Testis (tissue), 3 donors: ENCODE data around the gene NCOR1. TPM values are rescaled to one million over a fixed set of nuclear protein-coding genes. Genes with fewer than 3 reads are reported as not detected.

Experiments used
- DNase-seq: peaks from one replicate; pipeline ENCODE4 v3.0.0-alpha.2; 2019
- H3K27ac ChIP-seq, 2 donors: fragments of 200-600 bp; sonication (generic); one replicate each; pipeline ENCODE4 v1.5.1; 2019
- H3K27me3 ChIP-seq: fragments of 200-600 bp; sonication (generic); one replicate; pipeline ENCODE4 v1.5.1; 2019
- H3K36me3 ChIP-seq: fragments of 200-600 bp; sonication (generic); one replicate; pipeline ENCODE4 v1.5.1; 2017; ENCODE audit warnings: low read depth; ENCODE audit errors: missing control alignments
- H3K4me1 ChIP-seq: fragments of 200-600 bp; sonication (generic); one replicate; pipeline ENCODE4 v1.5.1; 2019
- H3K4me3 ChIP-seq, 2 donors: fragments of 200-600 bp; sonication (generic); one replicate each; pipeline ENCODE4 v1.5.1; 2017 to 2019
- H3K9me3 ChIP-seq: fragments of 200-600 bp; sonication (generic); one replicate; pipeline ENCODE4 v1.5.1; 2017
- POLR2A ChIP-seq: fragments of 450-650 bp; IDR thresholded peaks from one replicate; pipeline ENCODE4 v1.6.1; 2017; ENCODE audit warnings: antibody characterized with exemption, mild to moderate bottlenecking, moderate library complexity
- WGBS, 2 donors: methylation state at CpG; one replicate each; pipeline ENCODE4 v1.1.5; 2018; 5-methylcytosine and 5-hydroxymethylcytosine counted together
- intact Hi-C: fragments of 100-400 bp; cut with DNase I; formaldehyde crosslinking; loops from one replicate; pipeline ENCODE4 v1.15.1; 2023; ENCODE audit warnings: low total_unique reads
- polyA plus RNA-seq: library from polyadenylated mRNA; stranded (reverse); fragments of 350-450 nt; fragmentation: Illumina TruSeq; extraction: RNeasy Lipid Tissue Mini Kit (QIAGEN cat#74804); gene quantifications from one replicate; pipeline ENCODE4 v1.2.3, GENCODE V29; 2014; ENCODE audit warnings: low read depth, low replicate concordance; ENCODE audit not compliant: insufficient read depth
- total RNA-seq, 2 donors: library from RNA; depleted of rRNA; stranded (reverse); fragments of >200 nt; gene quantifications; one replicate each; pipeline ENCODE4 v1.2.3, GENCODE V29; 2016
- TF ChIP-seq, protein P1 (sequence below), 3 experiments: fragments of 450-650 bp in 2 of 3; fragments of 200-600 bp in 1 of 3; sonication (generic) in 1 of 3; IDR thresholded peaks; one replicate each; pipeline ENCODE4 v1.5.1; 2016 to 2019; ENCODE audit warnings: antibody characterized with exemption in 3 of 3, mild to moderate bottlenecking in 2 of 3, moderate library complexity in 1 of 3

Gene NCOR1
- total and polyA plus RNA-seq, 3 donors from 2014 or later, result 88.6 to 281 (median 270) TPM

DNA sequence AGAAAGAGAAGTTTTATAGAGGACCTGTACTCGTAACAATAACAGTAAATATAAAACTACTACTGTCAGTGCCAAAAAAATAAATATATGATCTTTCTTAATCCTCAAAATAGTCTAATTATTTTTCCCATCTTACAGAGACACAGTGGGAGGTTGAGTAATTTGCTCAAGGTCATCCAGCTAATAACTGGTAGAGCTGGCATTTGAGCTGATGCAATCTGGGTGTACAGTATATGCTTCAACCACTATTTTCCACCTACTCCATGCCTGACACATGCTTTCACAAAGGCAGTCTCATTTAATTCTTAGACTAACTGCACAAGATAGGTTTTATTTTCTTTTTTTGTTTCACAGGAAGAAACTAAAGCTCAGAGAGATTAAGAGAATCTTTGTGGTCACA, 35.3 kb upstream of the NCOR1 start:
- Histone ChIP-seq H3K36me3 (no peaks in the 10 kb centered on the region), H3K27me3 (no peaks in the 10 kb centered on the region), H3K4me1 (peaks cover 4% of the 10 kb centered on the region), H3K9me3 (no peaks in the 10 kb centered on the region), H3K27ac (no peak overlapping the region), H3K4me3 (no peak overlapping the region)
- intact Hi-C loops, result no loop called here
- 72 to 75% methylated on average over 1 of the region's 1 CpG for whole genome bisulfite sequencing, 2 donors
- DNase-seq, result no peak
- TF ChIP-seq, protein P1, sequence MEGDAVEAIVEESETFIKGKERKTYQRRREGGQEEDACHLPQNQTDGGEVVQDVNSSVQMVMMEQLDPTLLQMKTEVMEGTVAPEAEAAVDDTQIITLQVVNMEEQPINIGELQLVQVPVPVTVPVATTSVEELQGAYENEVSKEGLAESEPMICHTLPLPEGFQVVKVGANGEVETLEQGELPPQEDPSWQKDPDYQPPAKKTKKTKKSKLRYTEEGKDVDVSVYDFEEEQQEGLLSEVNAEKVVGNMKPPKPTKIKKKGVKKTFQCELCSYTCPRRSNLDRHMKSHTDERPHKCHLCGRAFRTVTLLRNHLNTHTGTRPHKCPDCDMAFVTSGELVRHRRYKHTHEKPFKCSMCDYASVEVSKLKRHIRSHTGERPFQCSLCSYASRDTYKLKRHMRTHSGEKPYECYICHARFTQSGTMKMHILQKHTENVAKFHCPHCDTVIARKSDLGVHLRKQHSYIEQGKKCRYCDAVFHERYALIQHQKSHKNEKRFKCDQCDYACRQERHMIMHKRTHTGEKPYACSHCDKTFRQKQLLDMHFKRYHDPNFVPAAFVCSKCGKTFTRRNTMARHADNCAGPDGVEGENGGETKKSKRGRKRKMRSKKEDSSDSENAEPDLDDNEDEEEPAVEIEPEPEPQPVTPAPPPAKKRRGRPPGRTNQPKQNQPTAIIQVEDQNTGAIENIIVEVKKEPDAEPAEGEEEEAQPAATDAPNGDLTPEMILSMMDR (IDR thresholded peaks at IDR 0.05), result no peak
- TF ChIP-seq POLR2A, result no peak

DNA sequence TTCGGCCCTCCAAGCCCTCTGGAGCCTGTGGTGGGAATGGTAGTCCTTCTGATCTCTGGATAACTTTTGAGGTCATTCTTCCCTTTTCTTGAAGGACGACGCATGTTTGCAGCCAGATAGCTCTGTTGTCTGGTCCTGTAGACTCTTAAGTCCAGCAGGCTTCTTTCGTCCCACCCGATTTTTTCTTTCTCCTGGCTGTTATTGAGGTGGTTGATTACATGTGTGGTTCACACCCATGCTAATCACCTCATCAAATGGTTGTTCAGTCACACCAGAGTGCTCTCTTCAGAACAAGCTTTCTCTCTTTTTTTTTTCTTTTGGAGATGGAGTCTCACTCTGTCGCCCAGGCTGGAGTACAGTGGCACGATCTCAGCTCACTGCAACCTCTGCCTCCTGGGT, 32.3 kb upstream of the NCOR1 start:
- TF ChIP-seq, protein P1 (IDR thresholded peaks at IDR 0.05), result no peak
- no peak for TF ChIP-seq POLR2A
- Histone ChIP-seq H3K27ac (no peak overlapping the region), H3K4me1 (peaks cover 4% of the 10 kb centered on the region), H3K36me3 (no peaks in the 10 kb centered on the region), H3K27me3 (no peaks in the 10 kb centered on the region), H3K9me3 (no peaks in the 10 kb centered on the region), H3K4me3 (no peak overlapping the region)
- WGBS, 2 donors, result 92% methylated on average over 7 of the region's 7 CpGs
- no peak for DNase-seq
- intact Hi-C loops, result no loop called here

DNA sequence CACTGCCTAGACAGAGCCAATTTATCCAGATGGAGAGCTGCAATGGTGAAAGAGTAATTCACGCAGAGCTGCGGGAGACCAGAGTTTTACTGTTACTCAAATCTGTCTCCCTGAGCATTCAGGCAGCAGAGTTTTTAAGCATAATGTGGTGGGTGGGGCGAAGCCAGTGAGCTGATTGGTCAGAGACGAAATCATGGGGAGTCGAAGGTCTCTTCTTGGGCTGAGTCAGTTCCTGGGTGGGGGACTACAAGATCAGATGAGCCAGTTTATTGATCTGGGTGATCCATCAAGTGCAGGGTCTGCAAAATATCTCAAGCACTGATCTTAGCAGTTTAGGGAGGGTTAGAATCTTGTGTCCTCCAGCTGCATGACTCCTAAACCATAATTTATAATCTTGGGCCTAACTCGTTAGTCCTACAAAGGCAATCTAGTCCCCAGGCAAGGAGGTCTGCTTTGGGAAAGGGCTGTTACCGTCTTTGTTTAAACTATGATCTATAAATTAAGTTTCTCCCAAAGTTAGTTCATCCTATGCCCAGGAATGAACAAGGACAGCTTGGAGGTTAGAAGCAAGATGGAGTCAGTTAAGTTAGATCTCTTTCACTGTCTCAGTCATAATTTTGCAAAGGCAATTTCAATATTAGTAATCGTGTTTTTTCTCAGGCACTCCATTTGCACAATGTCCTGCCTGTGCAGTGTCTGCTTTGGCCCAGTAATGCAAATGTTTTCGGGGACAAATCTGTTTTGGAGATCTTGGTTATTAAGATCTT, 28.6 kb upstream of the NCOR1 start:
- intact Hi-C loops, result no loop called here
- 84 to 89% methylated on average over 9 of the region's 9 CpGs for WGBS, 2 donors
- DNase-seq, result no peak
- no peaks in the 10 kb centered on the region for H3K27me3 ChIP-seq
- TF ChIP-seq, protein P1 (IDR thresholded peaks at IDR 0.05), result no peak
- no peak for TF ChIP-seq POLR2A
- no peaks in the 10 kb centered on the region for H3K4me1 ChIP-seq
- no peak overlapping the region for H3K27ac ChIP-seq
- no peak overlapping the region for H3K4me3 ChIP-seq
- H3K9me3 ChIP-seq, result no peaks in the 10 kb centered on the region
- H3K36me3 ChIP-seq, result no peaks in the 10 kb centered on the region

DNA sequence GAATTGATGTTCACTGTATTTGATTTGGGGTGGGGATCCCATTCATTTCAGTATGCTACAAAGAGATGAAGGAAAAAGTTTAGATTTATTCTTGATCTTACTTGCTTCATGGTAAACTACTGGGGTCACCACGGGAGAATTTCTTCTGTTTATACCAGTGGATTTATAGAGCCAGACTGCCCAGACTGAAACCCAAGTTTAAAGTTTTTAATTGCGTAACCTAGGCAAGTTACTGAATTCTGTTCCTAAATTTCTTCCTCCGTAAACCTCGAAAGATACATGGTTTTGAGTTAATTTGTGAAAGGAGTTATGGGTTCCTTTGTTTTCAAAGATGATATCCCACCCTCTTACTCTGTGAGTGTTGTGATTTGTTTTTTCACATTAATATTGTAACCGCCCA, 28.1 kb upstream of the NCOR1 start:
- H3K27me3 ChIP-seq, result no peaks in the 10 kb centered on the region
- DNase-seq, result no peak
- H3K36me3 ChIP-seq, result no peaks in the 10 kb centered on the region
- H3K4me1 ChIP-seq, result no peaks in the 10 kb centered on the region
- H3K4me3 ChIP-seq, result no peak overlapping the region
- 88 to 89% methylated on average over 5 of the region's 5 CpGs for whole genome bisulfite sequencing, 2 donors
- no peak overlapping the region for H3K27ac ChIP-seq
- intact Hi-C loops, result no loop called here
- no peaks in the 10 kb centered on the region for H3K9me3 ChIP-seq
- TF ChIP-seq POLR2A, result no peak
- TF ChIP-seq, protein P1 (IDR thresholded peaks at IDR 0.05), result no peak

DNA sequence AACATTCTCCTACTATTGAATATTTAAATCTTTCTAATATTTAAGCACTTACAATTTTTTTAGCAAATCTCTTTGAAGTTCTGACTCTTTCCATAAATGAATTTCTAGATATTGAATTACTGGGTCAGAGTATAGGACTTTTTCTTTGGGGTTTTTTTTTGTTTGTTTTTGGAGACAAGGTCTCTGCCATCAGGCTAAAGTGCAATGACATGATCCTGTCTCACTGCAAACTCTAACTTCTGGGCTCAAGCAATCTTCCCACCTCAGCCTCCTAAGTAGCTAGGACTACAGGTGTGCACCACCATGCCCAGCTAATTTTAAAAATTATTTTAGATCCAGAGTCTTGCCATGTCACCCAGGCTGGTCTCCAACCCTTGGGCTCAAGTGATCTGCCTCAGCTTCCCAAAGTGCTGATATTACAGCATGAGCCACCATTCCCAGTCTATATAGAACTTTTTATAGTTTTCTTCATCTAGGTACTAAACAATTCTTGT, 26.6 kb upstream of the NCOR1 start:
- Histone ChIP-seq H3K27ac (no peak overlapping the region), H3K36me3 (no peaks in the 10 kb centered on the region), H3K4me1 (no peaks in the 10 kb centered on the region), H3K9me3 (no peaks in the 10 kb centered on the region), H3K27me3 (no peaks in the 10 kb centered on the region), H3K4me3 (no peak overlapping the region)
- intact Hi-C loops, result no loop called here
- DNase-seq, result no peak
- TF ChIP-seq, protein P1 (IDR thresholded peaks at IDR 0.05), result no peak
- no peak for TF ChIP-seq POLR2A
